Measurements from ENCODE around the gene SYNDIG1L.

Gene SYNDIG1L

GRCh38 chr14:74368441-74368840, 57.6 kb downstream of the SYNDIG1L start:
- Histone ChIP-seq H2BK12ac (ENCODE audit: low read length) (no peak overlapping the region), H3K9ac (ENCODE audit: low read depth, low read length, poor library complexity) (no peak overlapping the region)
- no peak for DNase-seq (ENCODE audit: low spot score)

GRCh38 chr14:74368026-74368425, 58.0 kb downstream of the SYNDIG1L start:
- no peak overlapping the region for H2BK5ac ChIP-seq (ENCODE audit: low read length)
- no peak overlapping the region for H2BK15ac ChIP-seq (ENCODE audit: low read length)
- no peak overlapping the region for H3K18ac ChIP-seq (ENCODE audit: low read length)
- H3K27me3 ChIP-seq (ENCODE audit: control insufficient read depth in 3 of 3, insufficient read depth in 3 of 3, low read depth in 1 of 3, low read length in 3 of 3), result peaks cover 0 to 15% (median 1%) of the 10 kb centered on the region in 3 experiments
- no peaks in the 10 kb centered on the region for H3K79me1 ChIP-seq (ENCODE audit: low read depth, low read length)
- no peak overlapping the region for H3K4me3 ChIP-seq (ENCODE audit: low read length in 2 of 2)
- H3K36me3 ChIP-seq (replicated peaks in 1 of 2; ENCODE audit: control insufficient read depth in 2 of 2, insufficient read depth in 2 of 2, low read length in 2 of 2), result no peaks in the 10 kb centered on the region
- DNase-seq (ENCODE audit: low spot score), result no peak
- no peak overlapping the region for H2BK12ac ChIP-seq (ENCODE audit: low read length)
- no peak overlapping the region for H2AK5ac ChIP-seq (ENCODE audit: low read depth, low read length)
- no peak overlapping the region for H2BK120ac ChIP-seq (ENCODE audit: low read depth, low read length)
- H3K4me1 ChIP-seq (ENCODE audit: control insufficient read depth in 2 of 2, insufficient read depth in 1 of 2, low read depth in 1 of 2, low read length in 2 of 2), result peaks cover 0 to 9% of the 10 kb centered on the region in 2 donors
- H3K4me2 ChIP-seq (ENCODE audit: insufficient read depth, low read length, poor library complexity, severe bottlenecking), result no peak overlapping the region
- no peak overlapping the region for H3K9ac ChIP-seq (ENCODE audit: low read depth, low read length, poor library complexity)
- H3K4ac ChIP-seq (ENCODE audit: low read length), result no peak overlapping the region
- no peaks in the 10 kb centered on the region for H3K9me3 ChIP-seq (replicated peaks in 1 of 2; ENCODE audit: control insufficient read depth in 2 of 2, insufficient read depth in 1 of 2, low read depth in 1 of 2, low read length in 2 of 2)
- WGBS, 2 donors (ENCODE audit: extremely low coverage in 2 of 2, insufficient read length in 2 of 2, insufficient replicate concordance in 1 of 2), result no CpG with 5 or more reads among the region's 6 CpGs
- no peak overlapping the region for H4K8ac ChIP-seq (ENCODE audit: low read depth, low read length)
- no peak overlapping the region for H4K91ac ChIP-seq (ENCODE audit: low read depth, low read length, poor library complexity)
- no peak overlapping the region for H3K23ac ChIP-seq (ENCODE audit: low read depth, low read length, poor library complexity)
- no peak overlapping the region for H3K14ac ChIP-seq (ENCODE audit: low read length)
- H2AFZ ChIP-seq (ENCODE audit: low read length), result no peak overlapping the region
- H3K27ac ChIP-seq (replicated peaks; ENCODE audit: low read length), result no peak overlapping the region

More at GRCh38 chr14:74368441-74368840, 57.6 kb downstream of the SYNDIG1L start:
- Histone ChIP-seq H3K36me3 (replicated peaks in 1 of 2; ENCODE audit: control insufficient read depth in 2 of 2, insufficient read depth in 2 of 2, low read length in 2 of 2) (no peaks in the 10 kb centered on the region), H2AK5ac (ENCODE audit: low read depth, low read length) (no peak overlapping the region), H3K4me2 (ENCODE audit: insufficient read depth, low read length, poor library complexity, severe bottlenecking) (no peak overlapping the region), H3K79me1 (ENCODE audit: low read depth, low read length) (no peaks in the 10 kb centered on the region), H3K27me3 (ENCODE audit: control insufficient read depth in 3 of 3, insufficient read depth in 3 of 3, low read depth in 1 of 3, low read length in 3 of 3) (peaks cover 0 to 13% (median 1%) of the 10 kb centered on the region in 3 experiments), H2BK15ac (ENCODE audit: low read length) (no peak overlapping the region), H3K4ac (ENCODE audit: low read length) (no peak overlapping the region), H2BK120ac (ENCODE audit: low read depth, low read length) (no peak overlapping the region), H2BK5ac (ENCODE audit: low read length) (no peak overlapping the region), H3K23ac (ENCODE audit: low read depth, low read length, poor library complexity) (no peak overlapping the region), H3K4me1 (ENCODE audit: control insufficient read depth in 2 of 2, insufficient read depth in 1 of 2, low read depth in 1 of 2, low read length in 2 of 2) (peaks cover 0 to 9% of the 10 kb centered on the region in 2 donors), H3K9me3 (replicated peaks in 1 of 2; ENCODE audit: control insufficient read depth in 2 of 2, insufficient read depth in 1 of 2, low read depth in 1 of 2, low read length in 2 of 2) (no peaks in the 10 kb centered on the region), H4K91ac (ENCODE audit: low read depth, low read length, poor library complexity) (no peak overlapping the region), H3K27ac (replicated peaks; ENCODE audit: low read length) (no peak overlapping the region), H2AFZ (ENCODE audit: low read length) (no peak overlapping the region), H3K14ac (ENCODE audit: low read length) (no peak overlapping the region), H3K18ac (ENCODE audit: low read length) (peak overlapping the region; percentile 27), H4K8ac (ENCODE audit: low read depth, low read length) (no peak overlapping the region), H3K4me3 (ENCODE audit: low read length in 2 of 2) (no peak overlapping the region)
- no CpG with 5 or more reads among the region's 8 CpGs for WGBS, 2 donors (ENCODE audit: extremely low coverage in 2 of 2, insufficient read length in 2 of 2, insufficient replicate concordance in 1 of 2)

- Histone ChIP-seq H3K27me3 (ENCODE audit: control insufficient read depth in 3 of 3, insufficient read depth in 3 of 3, low read depth in 1 of 3, low read length in 3 of 3) (peaks cover 0 to 20% (median 1%) of the 10 kb centered on the region in 3 experiments), H2AK5ac (ENCODE audit: low read depth, low read length) (no peak overlapping the region), H3K4me2 (ENCODE audit: insufficient read depth, low read length, poor library complexity, severe bottlenecking) (no peak overlapping the region), H3K23ac (ENCODE audit: low read depth, low read length, poor library complexity) (peak overlapping the region; percentile 58), H3K9ac (ENCODE audit: low read depth, low read length, poor library complexity) (peak overlapping the region; percentile 34), H2BK12ac (ENCODE audit: low read length) (peak overlapping the region; percentile 88), H2BK15ac (ENCODE audit: low read length) (no peak overlapping the region), H4K8ac (ENCODE audit: low read depth, low read length) (no peak overlapping the region), H3K27ac (replicated peaks; ENCODE audit: low read length) (no peak overlapping the region), H3K36me3 (replicated peaks in 1 of 2; ENCODE audit: control insufficient read depth in 2 of 2, insufficient read depth in 2 of 2, low read length in 2 of 2) (no peaks in the 10 kb centered on the region), H2AFZ (ENCODE audit: low read length) (peak overlapping the region; percentile 38), H3K4ac (ENCODE audit: low read length) (no peak overlapping the region), H3K4me1 (ENCODE audit: control insufficient read depth in 2 of 2, insufficient read depth in 1 of 2, low read depth in 1 of 2, low read length in 2 of 2) (peaks cover 0 to 22% of the 10 kb centered on the region in 2 donors), H2BK5ac (ENCODE audit: low read length) (no peak overlapping the region), H2BK120ac (ENCODE audit: low read depth, low read length) (no peak overlapping the region), H3K4me3 (ENCODE audit: low read length in 2 of 2) (no peak overlapping the region), H3K79me1 (ENCODE audit: low read depth, low read length) (no peaks in the 10 kb centered on the region), H3K18ac (ENCODE audit: low read length) (peak overlapping the region; percentile 59), H3K9me3 (replicated peaks in 1 of 2; ENCODE audit: control insufficient read depth in 2 of 2, insufficient read depth in 1 of 2, low read depth in 1 of 2, low read length in 2 of 2) (no peaks in the 10 kb centered on the region), H3K14ac (ENCODE audit: low read length) (peak overlapping the region; percentile 21), H4K91ac (ENCODE audit: low read depth, low read length, poor library complexity) (peak overlapping the region; percentile 32)
- DNase-seq (ENCODE audit: low spot score), result no peak
- no CpG with 5 or more reads among the region's 7 CpGs for WGBS, 2 donors (ENCODE audit: extremely low coverage in 2 of 2, insufficient read length in 2 of 2, insufficient replicate concordance in 1 of 2)
Observed at GRCh38 chr14:74364271-74364880, 61.6 kb downstream of the SYNDIG1L start.

- no CpG with 5 or more reads among the region's 12 CpGs for WGBS, 2 donors (ENCODE audit: extremely low coverage in 2 of 2, insufficient read length in 2 of 2, insufficient replicate concordance in 1 of 2)
- H3K4me1 ChIP-seq (ENCODE audit: control insufficient read depth in 2 of 2, insufficient read depth in 1 of 2, low read depth in 1 of 2, low read length in 2 of 2), result peaks cover 0 to 22% of the 10 kb centered on the region in 2 donors
- H2BK5ac ChIP-seq (ENCODE audit: low read length), result no peak overlapping the region
- no peak overlapping the region for H3K4me3 ChIP-seq (ENCODE audit: low read length in 2 of 2)
- H3K79me1 ChIP-seq (ENCODE audit: low read depth, low read length), result no peaks in the 10 kb centered on the region
- H2BK12ac ChIP-seq (ENCODE audit: low read length), result no peak overlapping the region
- no peak overlapping the region for H3K23ac ChIP-seq (ENCODE audit: low read depth, low read length, poor library complexity)
- no peak overlapping the region for H3K9ac ChIP-seq (ENCODE audit: low read depth, low read length, poor library complexity)
- H3K14ac ChIP-seq (ENCODE audit: low read length), result no peak overlapping the region
- H4K8ac ChIP-seq (ENCODE audit: low read depth, low read length), result no peak overlapping the region
- H2AK5ac ChIP-seq (ENCODE audit: low read depth, low read length), result no peak overlapping the region
- no peak overlapping the region for H3K4me2 ChIP-seq (ENCODE audit: insufficient read depth, low read length, poor library complexity, severe bottlenecking)
- no peak overlapping the region for H2BK120ac ChIP-seq (ENCODE audit: low read depth, low read length)
- H2BK15ac ChIP-seq (ENCODE audit: low read length), result no peak overlapping the region
- H3K27me3 ChIP-seq (ENCODE audit: control insufficient read depth in 3 of 3, insufficient read depth in 3 of 3, low read depth in 1 of 3, low read length in 3 of 3), result peaks cover 0 to 20% (median 0%) of the 10 kb centered on the region in 3 experiments
- H3K27ac ChIP-seq (replicated peaks; ENCODE audit: low read length), result peak overlapping the region; percentile 63
- H3K9me3 ChIP-seq (replicated peaks in 1 of 2; ENCODE audit: control insufficient read depth in 2 of 2, insufficient read depth in 1 of 2, low read depth in 1 of 2, low read length in 2 of 2), result no peaks in the 10 kb centered on the region
- no peak overlapping the region for H3K18ac ChIP-seq (ENCODE audit: low read length)
- H2AFZ ChIP-seq (ENCODE audit: low read length), result peak overlapping the region; percentile 42
- peak; percentile 89 for DNase-seq (ENCODE audit: low spot score)
- H3K36me3 ChIP-seq (replicated peaks in 1 of 2; ENCODE audit: control insufficient read depth in 2 of 2, insufficient read depth in 2 of 2, low read length in 2 of 2), result peaks cover 0 to 4% of the 10 kb centered on the region in 2 donors
- H4K91ac ChIP-seq (ENCODE audit: low read depth, low read length, poor library complexity), result no peak overlapping the region
- H3K4ac ChIP-seq (ENCODE audit: low read length), result no peak overlapping the region
Observed at GRCh38 chr14:74362361-74362915, 63.6 kb downstream of the SYNDIG1L start.
